OCI-LY7 (cell line): ENCODE results near the gene RFX6. TPM values are rescaled to one million over a fixed set of nuclear protein-coding genes. Genes with fewer than 3 reads are reported as not detected.

Experiments
- BruUV-seq: library from RNA; stranded (reverse); fragments of 400-500 nt; replicated peaks from 2 replicates; lab custom pipeline; 2021; lab: Mats Ljungman, UMichigan
- CTCF ChIA-PET: fragments of 300-600 bp; sonication (Branson Sonifier 250); formaldehyde crosslinking; loops from one replicate; lab custom pipeline; 2022; ENCODE audit warnings: antibody characterized with exemption; ENCODE audit not compliant: unreplicated experiment; lab: Charles Lee
- POLR2A ChIA-PET: fragments of 300-600 bp; sonication (Branson Sonifier 250); formaldehyde crosslinking; loops from one replicate; lab custom pipeline; 2022; ENCODE audit warnings: antibody characterized with exemption; lab: Charles Lee
- DNase-seq: peaks from one replicate; pipeline ENCODE4 v3.0.0-alpha.2; 2015; ENCODE audit warnings: low spot score
- H2AFZ ChIP-seq: fragments of 200-600 bp; sonication (generic), shearing (Covaris generic); 2 replicates; pipeline ENCODE4 v1.6.1; 2014; ENCODE audit warnings: mild to moderate bottlenecking, antibody characterized with exemption, low read length, moderate library complexity
- H3K27ac ChIP-seq: fragments of 200-600 bp; sonication (generic); 2 replicates; pipeline ENCODE4 v1.5.1; 2014; ENCODE audit warnings: mixed run types, low read depth, mild to moderate bottlenecking, moderate library complexity, low read length, inconsistent platforms; ENCODE audit not compliant: poor library complexity, severe bottlenecking
- H3K36me3 ChIP-seq: fragments of 200-600 bp; sonication (generic); 2 replicates; pipeline ENCODE4 v1.6.1; 2014; ENCODE audit warnings: mild to moderate bottlenecking, antibody characterized with exemption, low read length, moderate library complexity, mixed read lengths; ENCODE audit not compliant: insufficient read depth
- H3K4me1 ChIP-seq: fragments of 200-600 bp; sonication (generic); 2 replicates; pipeline ENCODE4 v1.5.1; 2014; ENCODE audit warnings: mild to moderate bottlenecking, low read length; ENCODE audit not compliant: insufficient read depth, poor library complexity, severe bottlenecking
- H3K4me2 ChIP-seq: fragments of 200-600 bp; sonication (generic); 2 replicates; pipeline ENCODE4 v1.6.1; 2014; ENCODE audit warnings: mild to moderate bottlenecking, low read length
- H3K4me3 ChIP-seq: fragments of 200-600 bp; sonication (generic); 2 replicates; pipeline ENCODE4 v1.5.1; 2014; ENCODE audit warnings: mild to moderate bottlenecking, low read depth, low read length; ENCODE audit not compliant: poor library complexity, severe bottlenecking
- H3K79me2 ChIP-seq: fragments of 200-600 bp; sonication (generic); 2 replicates; pipeline ENCODE4 v1.6.1; 2016; ENCODE audit warnings: low read depth, mild to moderate bottlenecking, low read length, moderate library complexity, mixed read lengths; ENCODE audit not compliant: insufficient read depth
- H3K9me2 ChIP-seq: fragments of 200-600 bp; sonication (generic); 2 replicates; pipeline ENCODE4 v1.6.1; 2016; ENCODE audit warnings: mild to moderate bottlenecking, low read length, mixed read lengths; ENCODE audit not compliant: insufficient read depth
- H3K9me3 ChIP-seq: fragments of 200-600 bp; sonication (generic); 2 replicates; pipeline ENCODE4 v1.6.1; 2014; ENCODE audit warnings: mild to moderate bottlenecking, mixed run types, low read length, mixed read lengths
- H4K20me1 ChIP-seq: fragments of 200-600 bp; sonication (generic); 2 replicates; pipeline ENCODE4 v1.6.1; 2014; ENCODE audit warnings: mild to moderate bottlenecking, antibody characterized with exemption, low read length, moderate library complexity, mixed read lengths; ENCODE audit not compliant: insufficient read depth
- EZH2phosphoT487 ChIP-seq: fragments of 200-600 bp; sonication (generic); IDR thresholded peaks from 2 replicates; pipeline ENCODE4 v1.6.1; 2018; ENCODE audit warnings: low read depth, borderline replicate concordance, mild to moderate bottlenecking, mixed run types, antibody characterized with exemption, low read length, moderate library complexity, mixed read lengths
- intact Hi-C: fragments of 100-400 bp; cut with micrococcal nuclease; formaldehyde crosslinking; loops from one replicate; pipeline ENCODE4 v1.10.0; 2022; ENCODE audit not compliant: unreplicated experiment
- total RNA-seq, 2 experiments: library from RNA; depleted of rRNA in 1 of 2; stranded (reverse); fragments of >200 nt in 1 of 2; shearing (Covaris generic) in 1 of 2; gene quantifications; 2 replicates each; pipeline ENCODE4 v1.2.3, GENCODE V29; 2014 to 2022
- TF ChIP-seq, protein P1 (sequence below): fragments of 200-600 bp; sonication (generic); conservative IDR thresholded peaks from 2 replicates; pipeline ENCODE4 v1.5.1; 2014; ENCODE audit warnings: mild to moderate bottlenecking, antibody characterized with exemption, low read length, moderate library complexity, mixed read lengths

Gene RFX6
- total RNA-seq, 2 experiments from 2014 or later, result not detected

GRCh38 chr6:116948533-116949304 is 71.7 kb downstream of the RFX6 start:
- Histone ChIP-seq H3K79me2 (no peaks in the 10 kb centered on the region), H3K4me3 (no peak overlapping the region), H3K4me1 (no peaks in the 10 kb centered on the region), H3K36me3 (no peaks in the 10 kb centered on the region), H3K27ac (no peak overlapping the region), H3K9me3 (no peaks in the 10 kb centered on the region), H3K4me2 (no peak overlapping the region), H3K9me2 (no peaks in the 10 kb centered on the region), H2AFZ (no peak overlapping the region), H4K20me1 (no peaks in the 10 kb centered on the region)
- intact Hi-C loops, result no loop called here
- CTCF ChIA-PET, result no interaction called here
- no TSS peak for BruUV-seq
- POLR2A ChIA-PET, result interaction anchor here (0.7 kb wide), 1 partner anchor 57 kb away, joined by 3 read pairs; no protein-coding TSS in a partner anchor
- no peak for TF ChIP-seq EZH2phosphoT487
- TF ChIP-seq, protein P1, sequence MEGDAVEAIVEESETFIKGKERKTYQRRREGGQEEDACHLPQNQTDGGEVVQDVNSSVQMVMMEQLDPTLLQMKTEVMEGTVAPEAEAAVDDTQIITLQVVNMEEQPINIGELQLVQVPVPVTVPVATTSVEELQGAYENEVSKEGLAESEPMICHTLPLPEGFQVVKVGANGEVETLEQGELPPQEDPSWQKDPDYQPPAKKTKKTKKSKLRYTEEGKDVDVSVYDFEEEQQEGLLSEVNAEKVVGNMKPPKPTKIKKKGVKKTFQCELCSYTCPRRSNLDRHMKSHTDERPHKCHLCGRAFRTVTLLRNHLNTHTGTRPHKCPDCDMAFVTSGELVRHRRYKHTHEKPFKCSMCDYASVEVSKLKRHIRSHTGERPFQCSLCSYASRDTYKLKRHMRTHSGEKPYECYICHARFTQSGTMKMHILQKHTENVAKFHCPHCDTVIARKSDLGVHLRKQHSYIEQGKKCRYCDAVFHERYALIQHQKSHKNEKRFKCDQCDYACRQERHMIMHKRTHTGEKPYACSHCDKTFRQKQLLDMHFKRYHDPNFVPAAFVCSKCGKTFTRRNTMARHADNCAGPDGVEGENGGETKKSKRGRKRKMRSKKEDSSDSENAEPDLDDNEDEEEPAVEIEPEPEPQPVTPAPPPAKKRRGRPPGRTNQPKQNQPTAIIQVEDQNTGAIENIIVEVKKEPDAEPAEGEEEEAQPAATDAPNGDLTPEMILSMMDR, result no peak
- DNase-seq, result no peak

DNA sequence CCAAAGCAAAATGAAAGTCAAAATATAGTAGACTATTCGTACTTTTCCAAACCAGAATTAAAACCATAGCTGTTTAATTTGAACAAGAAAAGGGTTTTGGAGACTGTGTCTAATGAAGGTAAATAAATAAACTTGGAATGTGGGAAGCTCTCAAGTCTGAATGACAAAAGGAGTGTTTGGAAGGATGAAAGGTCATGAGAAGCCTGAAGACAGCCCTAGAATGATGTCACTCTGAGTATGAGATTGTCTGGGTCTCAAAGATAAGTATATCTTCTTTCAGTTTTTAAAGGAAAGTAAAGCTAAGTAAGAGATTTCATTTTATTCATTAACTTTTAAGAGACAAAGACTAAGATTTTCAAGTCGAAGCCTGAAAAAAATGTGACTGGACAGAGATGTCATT is 72.9 kb downstream of the RFX6 start:
- Histone ChIP-seq H3K4me3 (no peak overlapping the region), H3K4me2 (no peak overlapping the region), H3K9me2 (no peaks in the 10 kb centered on the region), H3K27ac (no peak overlapping the region), H3K9me3 (no peaks in the 10 kb centered on the region), H2AFZ (no peak overlapping the region), H3K4me1 (no peaks in the 10 kb centered on the region), H3K36me3 (no peaks in the 10 kb centered on the region), H4K20me1 (no peaks in the 10 kb centered on the region), H3K79me2 (no peaks in the 10 kb centered on the region)
- CTCF ChIA-PET, result no interaction called here
- BruUV-seq, result no TSS peak
- TF ChIP-seq EZH2phosphoT487, result no peak
- TF ChIP-seq, protein P1, result no peak
- intact Hi-C loops, result no loop called here
- POLR2A ChIA-PET, result interaction anchor here (0.7 kb wide), 1 partner anchor 237 kb away, joined by 3 read pairs; no protein-coding TSS in a partner anchor
- DNase-seq, result no peak

- H3K27ac ChIP-seq, result no peak overlapping the region
- POLR2A ChIA-PET, result no interaction called here
- intact Hi-C loops, result no loop called here
- no peaks in the 10 kb centered on the region for H3K9me3 ChIP-seq
- H3K9me2 ChIP-seq, result no peaks in the 10 kb centered on the region
- CTCF ChIA-PET, result no interaction called here
- no peak for DNase-seq
- H2AFZ ChIP-seq, result no peak overlapping the region
- H3K4me1 ChIP-seq, result no peaks in the 10 kb centered on the region
- no peak overlapping the region for H3K4me2 ChIP-seq
- no peaks in the 10 kb centered on the region; the same call in 1 of the 2 replicates for H4K20me1 ChIP-seq
- no peaks in the 10 kb centered on the region for H3K36me3 ChIP-seq
- no TSS peak for BruUV-seq
- no peaks in the 10 kb centered on the region for H3K79me2 ChIP-seq
- H3K4me3 ChIP-seq, result no peak overlapping the region
- TF ChIP-seq, protein P1, result no peak
- no peak for TF ChIP-seq EZH2phosphoT487
Measured at GRCh38 chr6:116954335-116954734, 77.3 kb downstream of the RFX6 start.
